Hepatocyte (in vitro differentiated cells): ENCODE data around the gene AP5Z1. TPM values are rescaled to one million over a fixed set of nuclear protein-coding genes. Genes with fewer than 3 reads are reported as not detected.

ENCODE experiments used
- DNase-seq: peaks from one replicate; pipeline ENCODE4 v3.0.0-alpha.2; 2016; ENCODE audit warnings: low spot score
- H2AFZ ChIP-seq: fragments of 200-600 bp; sonication (generic); 2 replicates; pipeline ENCODE4 v1.6.0; 2016; ENCODE audit warnings: antibody characterized with exemption, mild to moderate bottlenecking
- H3K27ac ChIP-seq: fragments of 200-600 bp; sonication (generic); 2 replicates; pipeline ENCODE4 v1.5.1; 2016; ENCODE audit warnings: mild to moderate bottlenecking
- H3K27me3 ChIP-seq: fragments of 200-600 bp; sonication (generic); 2 replicates; pipeline ENCODE4 v1.6.1; 2016
- H3K36me3 ChIP-seq: fragments of 200-600 bp; sonication (generic); replicated peaks from 2 replicates; pipeline ENCODE4 v1.5.1; 2016; ENCODE audit warnings: low read depth; ENCODE audit not compliant: insufficient read depth
- H3K4me1 ChIP-seq: fragments of 200-600 bp; sonication (generic); 2 replicates; pipeline ENCODE4 v1.5.1; 2016; ENCODE audit warnings: mild to moderate bottlenecking, moderate library complexity; ENCODE audit not compliant: insufficient read depth
- H3K4me2 ChIP-seq: fragments of 200-600 bp; sonication (generic); 2 replicates; pipeline ENCODE4 v1.6.0; 2016
- H3K4me3 ChIP-seq: fragments of 200-600 bp; sonication (generic); 2 replicates; pipeline ENCODE4 v1.5.1; 2016; ENCODE audit warnings: mild to moderate bottlenecking
- H3K79me2 ChIP-seq: fragments of 200-600 bp; sonication (generic); 2 replicates; pipeline ENCODE4 v1.6.0; 2017; ENCODE audit warnings: mild to moderate bottlenecking
- H3K9me2 ChIP-seq: fragments of 200-600 bp; sonication (generic); replicated peaks from 2 replicates; pipeline ENCODE4 v1.6.0; 2017; ENCODE audit warnings: mild to moderate bottlenecking; ENCODE audit not compliant: insufficient read depth
- H3K9me3 ChIP-seq: fragments of 200-600 bp; sonication (generic); 2 replicates; pipeline ENCODE4 v1.5.1; 2016; ENCODE audit warnings: low read depth, mild to moderate bottlenecking
- H4K20me1 ChIP-seq: fragments of 200-600 bp; sonication (generic); 2 replicates; pipeline ENCODE4 v1.6.0; 2016; ENCODE audit warnings: mild to moderate bottlenecking; ENCODE audit not compliant: insufficient read depth, poor library complexity, severe bottlenecking
- EZH2 ChIP-seq: fragments of 200-600 bp; sonication (generic); IDR thresholded peaks from 2 replicates; pipeline ENCODE4 v1.6.1; 2016; ENCODE audit warnings: antibody characterized with exemption, mild to moderate bottlenecking, borderline replicate concordance
- EZH2phosphoT487 ChIP-seq: fragments of 200-600 bp; sonication (generic); IDR thresholded peaks from one replicate; pipeline ENCODE4 v1.6.1; 2018; ENCODE audit warnings: antibody characterized with exemption, mild to moderate bottlenecking, low read depth, moderate library complexity; ENCODE audit not compliant: unreplicated experiment, severe bottlenecking
- WGBS: methylation state at CpG from one replicate; pipeline ENCODE4 v1.1.6; 2016; ENCODE audit warnings: low lambda C conversion rate; ENCODE audit errors: missing lambda C conversion rate; 5-methylcytosine and 5-hydroxymethylcytosine counted together
- microRNA-seq: library from miRNA; unstranded; fragments of <30 nt; microRNA quantifications from one replicate; pipeline ENCODE4, GENCODE V29; 2017
- polyA plus RNA-seq: library from polyadenylated mRNA; unstranded; fragments of >200 nt; fragmentation: Nextera tagmentation; extraction: Ambion mirVana; gene quantifications from 2 replicates; pipeline ENCODE4 v1.2.1, GENCODE V29; 2016
- small RNA-seq: library from RNA; depleted of rRNA; stranded (forward); fragments of <200 nt; gene quantifications from one replicate; pipeline ENCODE3, GENCODE V24; 2014
- total RNA-seq: library from RNA; depleted of rRNA; stranded (reverse); fragments of >200 nt; gene quantifications from 2 replicates; pipeline ENCODE4 v1.2.3, GENCODE V29; 2014
- TF ChIP-seq, protein P1 (sequence below): fragments of 200-600 bp; sonication (generic); IDR thresholded peaks from 2 replicates; pipeline ENCODE4 v1.5.1; 2016; ENCODE audit warnings: antibody characterized with exemption, mild to moderate bottlenecking; ENCODE audit not compliant: poor library complexity

AP5Z1 gene
- total and polyA plus RNA-seq, 2 experiments from 2014 or later, result 33.9 to 60.3 TPM

- no peak for DNase-seq
- H3K36me3 ChIP-seq, result no peaks in the 10 kb centered on the region
- no peaks in the 10 kb centered on the region for H3K4me1 ChIP-seq
- no peaks in the 10 kb centered on the region for H3K27me3 ChIP-seq
- TF ChIP-seq EZH2phosphoT487 (no peak), EZH2 (no peak)
- TF ChIP-seq, protein P1, sequence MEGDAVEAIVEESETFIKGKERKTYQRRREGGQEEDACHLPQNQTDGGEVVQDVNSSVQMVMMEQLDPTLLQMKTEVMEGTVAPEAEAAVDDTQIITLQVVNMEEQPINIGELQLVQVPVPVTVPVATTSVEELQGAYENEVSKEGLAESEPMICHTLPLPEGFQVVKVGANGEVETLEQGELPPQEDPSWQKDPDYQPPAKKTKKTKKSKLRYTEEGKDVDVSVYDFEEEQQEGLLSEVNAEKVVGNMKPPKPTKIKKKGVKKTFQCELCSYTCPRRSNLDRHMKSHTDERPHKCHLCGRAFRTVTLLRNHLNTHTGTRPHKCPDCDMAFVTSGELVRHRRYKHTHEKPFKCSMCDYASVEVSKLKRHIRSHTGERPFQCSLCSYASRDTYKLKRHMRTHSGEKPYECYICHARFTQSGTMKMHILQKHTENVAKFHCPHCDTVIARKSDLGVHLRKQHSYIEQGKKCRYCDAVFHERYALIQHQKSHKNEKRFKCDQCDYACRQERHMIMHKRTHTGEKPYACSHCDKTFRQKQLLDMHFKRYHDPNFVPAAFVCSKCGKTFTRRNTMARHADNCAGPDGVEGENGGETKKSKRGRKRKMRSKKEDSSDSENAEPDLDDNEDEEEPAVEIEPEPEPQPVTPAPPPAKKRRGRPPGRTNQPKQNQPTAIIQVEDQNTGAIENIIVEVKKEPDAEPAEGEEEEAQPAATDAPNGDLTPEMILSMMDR, result no peak
- H4K20me1 ChIP-seq, result no peaks in the 10 kb centered on the region
- no peak overlapping the region for H3K4me2 ChIP-seq
- H3K27ac ChIP-seq, result no peak overlapping the region
- whole genome bisulfite sequencing, result 96% methylated on average over 21 of the region's 21 CpGs
- H3K4me3 ChIP-seq, result no peak overlapping the region
- H3K9me3 ChIP-seq, result no peaks in the 10 kb centered on the region
- no peak overlapping the region for H2AFZ ChIP-seq
- H3K79me2 ChIP-seq, result no peaks in the 10 kb centered on the region
- H3K9me2 ChIP-seq, result no peaks in the 10 kb centered on the region
These were observed 63.4 kb downstream of the AP5Z1 start for GRCh38 chr7:4838626-4839334.

DNA sequence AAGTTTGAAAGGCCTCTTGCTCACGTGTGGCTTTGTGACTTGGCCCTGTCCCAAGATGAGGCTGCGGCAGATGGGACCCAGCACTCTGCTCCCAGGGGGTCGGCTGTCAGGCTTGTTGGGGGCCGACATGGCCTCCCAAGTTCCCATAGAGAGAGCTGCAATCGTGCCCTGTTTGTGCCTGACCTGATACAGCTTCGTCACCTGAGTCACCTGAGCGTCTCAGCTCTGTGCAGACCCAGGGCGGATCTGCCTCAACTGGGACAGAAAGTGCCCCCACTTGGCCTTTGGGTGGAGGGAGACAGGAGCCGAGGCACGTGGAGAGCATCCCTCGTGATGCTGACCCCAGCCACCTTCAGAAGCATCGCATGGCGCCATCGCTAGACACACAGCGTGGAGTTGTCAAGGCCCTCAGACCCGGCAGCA lies 64.7 kb downstream of the AP5Z1 start:
- Histone ChIP-seq H2AFZ (no peak overlapping the region), H3K4me1 (no peaks in the 10 kb centered on the region), H3K9me2 (no peaks in the 10 kb centered on the region), H3K4me2 (no peak overlapping the region), H3K9me3 (no peaks in the 10 kb centered on the region), H3K27me3 (no peaks in the 10 kb centered on the region), H3K79me2 (no peaks in the 10 kb centered on the region), H4K20me1 (no peaks in the 10 kb centered on the region), H3K4me3 (no peak overlapping the region), H3K27ac (no peak overlapping the region), H3K36me3 (no peaks in the 10 kb centered on the region)
- TF ChIP-seq EZH2 (no peak), EZH2phosphoT487 (no peak)
- TF ChIP-seq, protein P1, result no peak
- WGBS, result 90% methylated on average over 16 of the region's 16 CpGs
- no peak for DNase-seq

Small RNA genes lying within 50 kb of the gene (microRNA-seq; reads per million reads assigned to microRNA genes)
- not detected for gene MIR4656

Small RNA genes lying within 50 kb of the gene (small RNA-seq; reads per million reads assigned to genes)
- not detected for gene MIR4656
- gene RF00019, result not detected

Other genes with a start within 250 kb of the AP5Z1 start
- gene FOXK1, start 93.3 kb upstream of the AP5Z1 start, total RNA-seq, result 13.3 and 17.8 TPM in 2 replicates
- 7.8 and 8.3 TPM in 2 replicates for gene FOXK1, start 93.3 kb upstream of the AP5Z1 start, polyA plus RNA-seq
- not detected in 2 replicates for gene PAPOLB, start 86.4 kb downstream of the AP5Z1 start, total RNA-seq
- not detected in 2 replicates for gene PAPOLB, start 86.4 kb downstream of the AP5Z1 start, polyA plus RNA-seq
- 0.60 and 0.64 TPM in 2 replicates for gene RADIL, start 108.1 kb downstream of the AP5Z1 start, total RNA-seq
- 0.53 and 1.2 TPM in 2 replicates for gene RADIL, start 108.1 kb downstream of the AP5Z1 start, polyA plus RNA-seq
- gene MMD2, start 183.6 kb downstream of the AP5Z1 start, total RNA-seq, result not detected in 2 replicates
- not detected in 2 replicates for gene MMD2, start 183.6 kb downstream of the AP5Z1 start, polyA plus RNA-seq